ENCODE results near the gene LGALS3BP. TPM values are rescaled to one million over a fixed set of nuclear protein-coding genes. Genes with fewer than 3 reads are reported as not detected.

LGALS3BP gene
- total RNA-seq, 1 experiment from 2014 or later, result 57.9 TPM

DNA sequence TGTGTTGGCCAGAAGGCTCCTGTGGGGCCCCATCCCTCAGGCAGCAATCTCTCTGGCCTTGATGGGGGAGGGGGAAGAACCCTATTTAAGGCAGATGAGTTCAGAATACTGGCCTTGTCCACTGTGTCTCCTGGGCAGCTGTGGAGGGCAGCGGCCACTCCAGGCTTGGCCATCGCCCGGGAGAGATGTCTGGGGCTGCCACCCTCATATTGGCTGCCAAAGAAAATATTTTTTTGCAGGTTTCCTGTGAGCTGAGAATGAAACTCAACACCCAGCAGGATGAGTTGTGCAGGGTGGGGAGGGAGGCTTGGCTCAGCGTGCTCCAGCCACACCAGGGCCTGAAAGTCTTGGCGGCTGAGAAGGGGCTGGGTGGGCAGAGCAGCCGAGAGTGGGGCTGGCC is 40.1 kb downstream of the LGALS3BP start (continued):
- TF ChIP-seq SMAD4 (CRISPR knock-in tag; IDR thresholded peaks at IDR 0.05), result no peak
- TF ChIP-seq JAZF1 (CRISPR knock-in tag; IDR thresholded peaks at IDR 0.05), result no peak
- TF ChIP-seq, protein P1, sequence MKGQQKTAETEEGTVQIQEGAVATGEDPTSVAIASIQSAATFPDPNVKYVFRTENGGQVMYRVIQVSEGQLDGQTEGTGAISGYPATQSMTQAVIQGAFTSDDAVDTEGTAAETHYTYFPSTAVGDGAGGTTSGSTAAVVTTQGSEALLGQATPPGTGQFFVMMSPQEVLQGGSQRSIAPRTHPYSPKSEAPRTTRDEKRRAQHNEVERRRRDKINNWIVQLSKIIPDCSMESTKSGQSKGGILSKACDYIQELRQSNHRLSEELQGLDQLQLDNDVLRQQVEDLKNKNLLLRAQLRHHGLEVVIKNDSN (CRISPR knock-in tag; IDR thresholded peaks at IDR 0.05), result no peak
- no peak for TF ChIP-seq ZNF121 (CRISPR knock-in tag; IDR thresholded peaks at IDR 0.05)
- no peak for TF ChIP-seq PREB (CRISPR knock-in tag; IDR thresholded peaks at IDR 0.05; ENCODE audit: borderline replicate concordance)
- TF ChIP-seq ZNF281 (CRISPR knock-in tag; IDR thresholded peaks at IDR 0.05), result no peak

- no peak overlapping the region for H3K4me3 Mint-ChIP-seq
- ATAC-seq (no peak), DNase-seq (ENCODE audit: low spot score) (no peak)
- TF ChIP-seq ZNF317 (CRISPR knock-in tag; IDR thresholded peaks at IDR 0.05; ENCODE audit: borderline replicate concordance, low read depth), result no peak
- ChIA-PET CTCF (interaction anchor here (1.6 kb wide), 2 partner anchors 34 to 72 kb away, joined by 6 to 8 read pairs; no protein-coding TSS in a partner anchor), POLR2A (interaction anchor here (0.9 kb wide), 1 partner anchor 21 kb away, joined by 3 read pairs; no protein-coding TSS in a partner anchor)
- no peaks in the 10 kb centered on the region for H3K36me3 Mint-ChIP-seq
- H3K4me1 Mint-ChIP-seq, result peaks cover 4% of the 10 kb centered on the region
- no peaks in the 10 kb centered on the region for H3K9me3 Mint-ChIP-seq
- no peaks in the 10 kb centered on the region for H3K27me3 Mint-ChIP-seq (ENCODE audit: low read depth)
- H3K27ac Mint-ChIP-seq, result no peak overlapping the region; the same call in 1 of the 2 replicates
These were observed 42.2 kb downstream of the LGALS3BP start for GRCh38 chr17:78937561-78937960.

- Mint-ChIP-seq H3K4me1 (peaks cover 4% of the 10 kb centered on the region), H3K4me3 (no peak overlapping the region), H3K36me3 (no peaks in the 10 kb centered on the region), H3K27me3 (ENCODE audit: low read depth) (no peaks in the 10 kb centered on the region), H3K9me3 (no peaks in the 10 kb centered on the region), H3K27ac (no peak overlapping the region)
- CTCF ChIA-PET, result no interaction called here
- POLR2A ChIA-PET, result no interaction called here
- DNase-seq (ENCODE audit: low spot score) (no peak), ATAC-seq (no peak)
- no peak for TF ChIP-seq NFE2L1 (CRISPR knock-in tag; IDR thresholded peaks at IDR 0.05)
- TF ChIP-seq, protein P2, sequence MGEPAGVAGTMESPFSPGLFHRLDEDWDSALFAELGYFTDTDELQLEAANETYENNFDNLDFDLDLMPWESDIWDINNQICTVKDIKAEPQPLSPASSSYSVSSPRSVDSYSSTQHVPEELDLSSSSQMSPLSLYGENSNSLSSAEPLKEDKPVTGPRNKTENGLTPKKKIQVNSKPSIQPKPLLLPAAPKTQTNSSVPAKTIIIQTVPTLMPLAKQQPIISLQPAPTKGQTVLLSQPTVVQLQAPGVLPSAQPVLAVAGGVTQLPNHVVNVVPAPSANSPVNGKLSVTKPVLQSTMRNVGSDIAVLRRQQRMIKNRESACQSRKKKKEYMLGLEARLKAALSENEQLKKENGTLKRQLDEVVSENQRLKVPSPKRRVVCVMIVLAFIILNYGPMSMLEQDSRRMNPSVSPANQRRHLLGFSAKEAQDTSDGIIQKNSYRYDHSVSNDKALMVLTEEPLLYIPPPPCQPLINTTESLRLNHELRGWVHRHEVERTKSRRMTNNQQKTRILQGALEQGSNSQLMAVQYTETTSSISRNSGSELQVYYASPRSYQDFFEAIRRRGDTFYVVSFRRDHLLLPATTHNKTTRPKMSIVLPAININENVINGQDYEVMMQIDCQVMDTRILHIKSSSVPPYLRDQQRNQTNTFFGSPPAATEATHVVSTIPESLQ (CRISPR knock-in tag; IDR thresholded peaks at IDR 0.05), result no peak
- TF ChIP-seq ZNF138 (CRISPR knock-in tag; conservative IDR thresholded peaks at IDR 0.05), result no peak
- no peak for TF ChIP-seq NFYB (CRISPR knock-in tag; conservative IDR thresholded peaks at IDR 0.05; ENCODE audit: low read depth)
- no peak for TF ChIP-seq PREB (CRISPR knock-in tag; IDR thresholded peaks at IDR 0.05; ENCODE audit: borderline replicate concordance)
- no peak for TF ChIP-seq MXD4 (CRISPR knock-in tag; IDR thresholded peaks at IDR 0.05; ENCODE audit: borderline replicate concordance)
- TF ChIP-seq JAZF1 (CRISPR knock-in tag; IDR thresholded peaks at IDR 0.05), result no peak
- no peak for TF ChIP-seq SMAD3 (CRISPR knock-in tag; IDR thresholded peaks at IDR 0.05; ENCODE audit: borderline replicate concordance)
- TF ChIP-seq JUN (CRISPR knock-in tag; IDR thresholded peaks at IDR 0.05), result no peak
- TF ChIP-seq, protein P3, sequence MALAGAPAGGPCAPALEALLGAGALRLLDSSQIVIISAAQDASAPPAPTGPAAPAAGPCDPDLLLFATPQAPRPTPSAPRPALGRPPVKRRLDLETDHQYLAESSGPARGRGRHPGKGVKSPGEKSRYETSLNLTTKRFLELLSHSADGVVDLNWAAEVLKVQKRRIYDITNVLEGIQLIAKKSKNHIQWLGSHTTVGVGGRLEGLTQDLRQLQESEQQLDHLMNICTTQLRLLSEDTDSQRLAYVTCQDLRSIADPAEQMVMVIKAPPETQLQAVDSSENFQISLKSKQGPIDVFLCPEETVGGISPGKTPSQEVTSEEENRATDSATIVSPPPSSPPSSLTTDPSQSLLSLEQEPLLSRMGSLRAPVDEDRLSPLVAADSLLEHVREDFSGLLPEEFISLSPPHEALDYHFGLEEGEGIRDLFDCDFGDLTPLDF (CRISPR knock-in tag; IDR thresholded peaks at IDR 0.05), result no peak
- no peak for TF ChIP-seq NR3C1 (CRISPR knock-in tag; conservative IDR thresholded peaks at IDR 0.05; ENCODE audit: low read depth)
- no peak for TF ChIP-seq ETV6 (CRISPR knock-in tag; IDR thresholded peaks at IDR 0.05)
- no peak for TF ChIP-seq AFF4 (CRISPR knock-in tag; IDR thresholded peaks at IDR 0.05; ENCODE audit: borderline replicate concordance)
These were observed 44.1 kb downstream of the LGALS3BP start for GRCh38 chr17:78935419-78936323.

Measured in WTC11 (cell line).